Peyer's patch (tissue), 4 donors: ENCODE data around the gene CYREN.
"Not testable (repeated sequence)": the region's sequence is repeated elsewhere in the genome, so short reads cannot be mapped to it uniquely, and the experiment has no call there.

ENCODE experiments used
- CTCF ChIP-seq, 6 experiments: fragments of 450-650 bp in 4 of 6; fragments of 200-600 bp in 2 of 6; sonication (generic) in 1 of 6; IDR thresholded peaks; one replicate each; pipeline ENCODE4 v1.5.1; 2017 to 2019; ENCODE audit warnings: antibody characterized with exemption in 6 of 6, mild to moderate bottlenecking in 3 of 6, moderate library complexity in 1 of 6
- POLR2A ChIP-seq, 2 donors: fragments of 450-650 bp; IDR thresholded peaks; one replicate each; pipeline ENCODE4 v1.5.1; 2017; ENCODE audit warnings: antibody characterized with exemption in 2 of 2, mild to moderate bottlenecking in 2 of 2, moderate library complexity in 2 of 2

GRCh38 chr7:135170998-135171481, 533 bp upstream of the CYREN start:
- TF ChIP-seq POLR2A, CTCF (IDR thresholded peaks at IDR 0.05): not testable (repeated sequence)
